Fibroblast of the aortic adventitia (primary cell): Measurements from ENCODE around the gene FHIT. TPM values are rescaled to one million over a fixed set of nuclear protein-coding genes. Genes with fewer than 3 reads are reported as not detected.
"Not testable (repeated sequence)": the region's sequence is repeated elsewhere in the genome, so short reads cannot be mapped to it uniquely, and the experiment has no call there.

Experiments
- DNase-seq: peaks from one replicate; pipeline ENCODE4 v3.0.0-alpha.2; 2010; ENCODE audit warnings: low read depth
- H3K4me3 ChIP-seq: 2 replicates; pipeline ENCODE4 v1.5.1; 2011; ENCODE audit warnings: low read depth, mild to moderate bottlenecking, control low read depth, low read length, moderate library complexity
- CTCF ChIP-seq: IDR thresholded peaks from 2 replicates; pipeline ENCODE4 v1.5.1; 2011; ENCODE audit warnings: mild to moderate bottlenecking, low read length, control low read depth, inconsistent platforms; ENCODE audit not compliant: insufficient read depth
- total RNA-seq: library from RNA; depleted of rRNA; stranded (reverse); fragments of >200 nt; gene quantifications from 2 replicates; pipeline ENCODE4 v1.2.3, GENCODE V29; 2012; ENCODE audit warnings: low replicate concordance

Gene FHIT
- total RNA-seq, 1 donor, result 1.5 TPM

GRCh38 chr3:60697132-60697531 is 554.1 kb downstream of the FHIT start:
- no peak for DNase-seq
- no peak overlapping the region for H3K4me3 ChIP-seq
- no peak for TF ChIP-seq CTCF

GRCh38 chr3:60696428-60697125 is 554.7 kb downstream of the FHIT start:
- no peak overlapping the region for H3K4me3 ChIP-seq
- DNase-seq, result no peak
- TF ChIP-seq CTCF, result no peak

- no peak for TF ChIP-seq CTCF
- DNase-seq, result no peak
- no peak overlapping the region for H3K4me3 ChIP-seq
These were observed 575.8 kb downstream of the FHIT start for GRCh38 chr3:60675424-60675823.

- no peak for TF ChIP-seq CTCF
- H3K4me3 ChIP-seq, result no peak overlapping the region
- DNase-seq, result no peak
These were observed 576.4 kb downstream of the FHIT start for GRCh38 chr3:60674870-60675269.

GRCh38 chr3:60673123-60673522 is 578.1 kb downstream of the FHIT start:
- no peak overlapping the region for H3K4me3 ChIP-seq
- TF ChIP-seq CTCF, result no peak
- no peak for DNase-seq

GRCh38 chr3:60672337-60672736 is 578.9 kb downstream of the FHIT start:
- not testable (repeated sequence) for H3K4me3 ChIP-seq, DNase-seq

- no peak for TF ChIP-seq CTCF
- H3K4me3 ChIP-seq, result no peak overlapping the region
- DNase-seq, result no peak
These were observed 581.6 kb downstream of the FHIT start for GRCh38 chr3:60669636-60670035.
